ENCODE data around the gene ZNF577. TPM values are rescaled to one million over a fixed set of nuclear protein-coding genes. Genes with fewer than 3 reads are reported as not detected.

The ZNF577 gene
- total and polyA plus RNA-seq, 2 of the 4 experiments (the other 2 are of a cell fraction), result 2.9 to 5.8 TPM

DNA sequence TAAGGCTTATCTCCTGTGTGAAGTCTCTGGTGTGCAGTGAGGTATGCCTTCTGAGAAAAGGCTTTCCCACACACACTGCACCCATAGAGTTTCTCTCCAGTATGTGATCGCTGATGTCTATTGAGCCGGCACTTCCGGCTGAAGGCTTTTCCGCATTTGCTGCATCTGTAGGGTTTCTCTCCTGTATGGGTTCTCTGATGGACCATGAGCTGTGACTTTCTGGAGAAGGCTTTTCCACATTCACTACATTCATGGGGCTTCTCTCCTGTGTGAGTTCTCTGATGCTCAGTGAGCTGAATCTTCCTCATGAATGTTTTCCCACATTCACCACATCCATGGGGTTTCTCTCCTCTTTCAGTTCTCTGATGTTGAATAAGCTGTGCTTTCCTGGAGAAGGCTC lies 14.7 kb downstream of the ZNF577 start:
- no peak overlapping the region for H3K4me3 ChIP-seq (ENCODE audit: insufficient read depth, low read depth, low read length)
- H3K9ac ChIP-seq (ENCODE audit: low read depth, low read length), result no peak overlapping the region
- no peaks in the 10 kb centered on the region for H3K4me1 ChIP-seq (ENCODE audit: control insufficient read depth, insufficient read depth, low read length)
- H2BK5ac ChIP-seq (ENCODE audit: low read depth, low read length, poor library complexity, severe bottlenecking), result no peak overlapping the region
- H3K14ac ChIP-seq (replicated peaks; ENCODE audit: low read depth, low read length), result no peak overlapping the region
- peaks cover 60% of the 10 kb centered on the region for H3K9me3 ChIP-seq (ENCODE audit: control insufficient read depth, insufficient read depth, low read length)
- no peak overlapping the region for H3K4me2 ChIP-seq (ENCODE audit: low read depth, low read length)
- no peak overlapping the region for H2AK9ac ChIP-seq (replicated peaks; ENCODE audit: low read depth, low read length, poor library complexity)
- H3K79me1 ChIP-seq (ENCODE audit: low read depth in 1 of 2, low read length in 2 of 2), result no peaks in the 10 kb centered on the region
- dilution Hi-C loops (cut with HindIII; ENCODE audit: low sequenced_read_pairs, unreplicated experiment) (no loop called here), in situ Hi-C loops (cut with MboI; ENCODE audit: low sequenced_read_pairs) (no loop called here), intact Hi-C loops (cut with micrococcal nuclease) (no loop called here)
- no peak overlapping the region for H2BK20ac ChIP-seq (ENCODE audit: low read depth, low read length)
- H3K27ac ChIP-seq (ENCODE audit: insufficient read depth, low read length), result no peak overlapping the region
- no TSS peak for BruUV-seq (replicated peaks)
- H2AFZ ChIP-seq (replicated peaks; ENCODE audit: low read length, poor library complexity), result no peak overlapping the region
- H4K20me1 ChIP-seq (ENCODE audit: insufficient read depth, low read length), result no peaks in the 10 kb centered on the region
- no peak overlapping the region for H3K4ac ChIP-seq (ENCODE audit: low read depth, low read length)
- no peak overlapping the region for H4K8ac ChIP-seq (ENCODE audit: low read depth in 2 of 2, low read length in 2 of 2)
- POLR2A ChIA-PET (ENCODE audit: unreplicated experiment), result no interaction called here
- no peak overlapping the region for H2BK15ac ChIP-seq (ENCODE audit: low read depth, low read length)
- TF ChIP-seq RAD21 (IDR thresholded peaks at IDR 0.05; ENCODE audit: low read length) (no peak), MXI1 (IDR thresholded peaks at IDR 0.05; ENCODE audit: borderline replicate concordance, low read depth, low read length) (no peak), SMC3 (IDR thresholded peaks at IDR 0.05; ENCODE audit: low read depth, low read length) (no peak), RCOR1 (IDR thresholded peaks at IDR 0.05; ENCODE audit: insufficient replicate concordance, low read length) (no peak), POLR2A (IDR thresholded peaks at IDR 0.05; ENCODE audit: low read depth, low read length) (no peak), MAZ (IDR thresholded peaks at IDR 0.05; ENCODE audit: borderline replicate concordance, low read depth, low read length) (no peak)
- TF ChIP-seq, protein P1, sequence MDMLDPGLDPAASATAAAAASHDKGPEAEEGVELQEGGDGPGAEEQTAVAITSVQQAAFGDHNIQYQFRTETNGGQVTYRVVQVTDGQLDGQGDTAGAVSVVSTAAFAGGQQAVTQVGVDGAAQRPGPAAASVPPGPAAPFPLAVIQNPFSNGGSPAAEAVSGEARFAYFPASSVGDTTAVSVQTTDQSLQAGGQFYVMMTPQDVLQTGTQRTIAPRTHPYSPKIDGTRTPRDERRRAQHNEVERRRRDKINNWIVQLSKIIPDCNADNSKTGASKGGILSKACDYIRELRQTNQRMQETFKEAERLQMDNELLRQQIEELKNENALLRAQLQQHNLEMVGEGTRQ (IDR thresholded peaks at IDR 0.05; ENCODE audit: low read depth, low read length), result no peak
- TF ChIP-seq, protein P2, sequence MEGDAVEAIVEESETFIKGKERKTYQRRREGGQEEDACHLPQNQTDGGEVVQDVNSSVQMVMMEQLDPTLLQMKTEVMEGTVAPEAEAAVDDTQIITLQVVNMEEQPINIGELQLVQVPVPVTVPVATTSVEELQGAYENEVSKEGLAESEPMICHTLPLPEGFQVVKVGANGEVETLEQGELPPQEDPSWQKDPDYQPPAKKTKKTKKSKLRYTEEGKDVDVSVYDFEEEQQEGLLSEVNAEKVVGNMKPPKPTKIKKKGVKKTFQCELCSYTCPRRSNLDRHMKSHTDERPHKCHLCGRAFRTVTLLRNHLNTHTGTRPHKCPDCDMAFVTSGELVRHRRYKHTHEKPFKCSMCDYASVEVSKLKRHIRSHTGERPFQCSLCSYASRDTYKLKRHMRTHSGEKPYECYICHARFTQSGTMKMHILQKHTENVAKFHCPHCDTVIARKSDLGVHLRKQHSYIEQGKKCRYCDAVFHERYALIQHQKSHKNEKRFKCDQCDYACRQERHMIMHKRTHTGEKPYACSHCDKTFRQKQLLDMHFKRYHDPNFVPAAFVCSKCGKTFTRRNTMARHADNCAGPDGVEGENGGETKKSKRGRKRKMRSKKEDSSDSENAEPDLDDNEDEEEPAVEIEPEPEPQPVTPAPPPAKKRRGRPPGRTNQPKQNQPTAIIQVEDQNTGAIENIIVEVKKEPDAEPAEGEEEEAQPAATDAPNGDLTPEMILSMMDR (conservative IDR thresholded peaks at IDR 0.05; ENCODE audit: low read depth, low read length), result no peak
- no peak overlapping the region for H3K23ac ChIP-seq (ENCODE audit: low read depth, low read length)
- no peak overlapping the region for H3K56ac ChIP-seq (ENCODE audit: extremely low read depth, insufficient read depth, low read length)
- no peak overlapping the region for H4K5ac ChIP-seq (ENCODE audit: low read depth, low read length)
- H3K36me3 ChIP-seq (ENCODE audit: control insufficient read depth, insufficient read depth, low read length), result peaks cover 24% of the 10 kb centered on the region
- ATAC-seq (ENCODE audit: low read depth) (no peak), DNase-seq (no peak)
- H2BK120ac ChIP-seq (ENCODE audit: low read depth, low read length), result no peak overlapping the region
- CTCF ChIA-PET, result no interaction called here
- WGBS, 2 experiments (ENCODE audit: extremely low coverage in 2 of 2, insufficient read length in 1 of 2), result no CpG with 5 or more reads among the region's 4 CpGs
- H4K91ac ChIP-seq (ENCODE audit: insufficient read depth, low read depth, low read length), result no peak overlapping the region
- H2AK5ac ChIP-seq (ENCODE audit: low read depth, low read length), result no peak overlapping the region
- H3K18ac ChIP-seq (ENCODE audit: low read depth, low read length), result no peak overlapping the region
- no peaks in the 10 kb centered on the region for H3K27me3 ChIP-seq (ENCODE audit: control insufficient read depth, insufficient read depth, low read length)
- H3K9me1 ChIP-seq (ENCODE audit: insufficient read depth, low read length), result no peaks in the 10 kb centered on the region

All from IMR-90 (cell line).